Heart left ventricle (tissue), 13 donors: Measurements from ENCODE around the gene ERC1.

Source experiments
- CTCF ChIP-seq, 12 donors: fragments of 200-600 bp; sonication (generic) in 4 of 12; IDR thresholded peaks; one replicate each; pipeline versions ENCODE4 v1.5.0 to v1.8.0; 2018 to 2022; ENCODE audit warnings: antibody characterized with exemption in 12 of 12, mild to moderate bottlenecking in 5 of 12
- POLR2A ChIP-seq, 2 donors: fragments of 450-650 bp; IDR thresholded peaks; one replicate each; pipeline ENCODE4 v1.6.1; 2017; ENCODE audit warnings: antibody characterized with exemption in 2 of 2, mild to moderate bottlenecking in 2 of 2, moderate library complexity in 2 of 2
- donor health status: ischemic (EF 13 %, LVEDD 7.1; RV severe dilation, severe dysfunction).
- donor health status: DM: no; HTN: yes; CAD: no.
- donor health status: DM: no; HTN: no; CAD: no.
- donor health status: ischemic (EF 25% LVEDD 6.9; RV normal size, moderate dysfunction).
- donor health status: ischemic (EF 25% LVEDD 5.7; RV mildly dilated, moderate dysfunction).
- donor health status: ischemic (EF 35%, LVEDD 5.7; RV mildly dilated, moderate dysfunction).
- donor health status: nonischemic (EF 11% LVEDD 7.7; RV severe dilation, severe dysfunction).
- donor health status: DM: yes; HTN: yes; CAD: no.
- donor health status: PGD.
- donor health status: ischemic (EF 29% LVEDD 5.4; RV normal size, mild dysfunction).
- donor health status: nonischemic (EF 23%, LVEDD 6.1; RV moderate dilation, normal function).

- no peak for TF ChIP-seq CTCF (IDR thresholded peaks at IDR 0.05)
- no peak for TF ChIP-seq POLR2A (IDR thresholded peaks at IDR 0.05)
These were observed 82.6 kb downstream of the ERC1 start for GRCh38 chr12:1073652-1074051.
